MM.1S (cell line): ENCODE data around the gene KCTD10.

Source experiments
- DNase-seq: peaks from one replicate; pipeline ENCODE4 v3.0.0-alpha.2; 2015
- H2AFZ ChIP-seq: fragments of 300-600 bp; sonication (generic); 2 replicates; pipeline ENCODE4 v1.6.0; 2016; ENCODE audit warnings: antibody characterized with exemption, low read length
- H3F3A ChIP-seq: fragments of 300-600 bp; sonication (generic); 2 replicates; pipeline ENCODE4 v1.6.1; 2016; ENCODE audit warnings: mild to moderate bottlenecking, antibody characterized with exemption, low read length, moderate library complexity, mixed read lengths; ENCODE audit not compliant: insufficient read depth
- H3K27ac ChIP-seq: fragments of 300-600 bp; sonication (generic); 2 replicates; pipeline ENCODE4 v1.5.1; 2016; ENCODE audit warnings: mild to moderate bottlenecking, low read length
- H3K27me3 ChIP-seq: fragments of 300-600 bp; sonication (generic); replicated peaks from 2 replicates; pipeline ENCODE4 v1.6.0; 2016; ENCODE audit warnings: low read length; ENCODE audit not compliant: insufficient read depth
- H3K36me3 ChIP-seq: fragments of 300-600 bp; sonication (generic); replicated peaks from 2 replicates; pipeline ENCODE4 v1.6.1; 2016; ENCODE audit warnings: mild to moderate bottlenecking, low read length, mixed read lengths; ENCODE audit not compliant: insufficient read depth
- H3K4me1 ChIP-seq: fragments of 300-600 bp; sonication (generic); 2 replicates; pipeline ENCODE4 v1.6.1; 2016; ENCODE audit warnings: low read length, mixed read lengths
- H3K4me2 ChIP-seq: fragments of 300-600 bp; sonication (generic); 2 replicates; pipeline ENCODE4 v1.6.0; 2016; ENCODE audit warnings: low read depth, low read length
- H3K4me3 ChIP-seq: fragments of 300-600 bp; sonication (generic); 2 replicates; pipeline ENCODE4 v1.5.1; 2016; ENCODE audit warnings: low read length, mixed read lengths
- H3K79me2 ChIP-seq: fragments of 300-600 bp; sonication (generic); 2 replicates; pipeline ENCODE4 v1.6.1; 2016; ENCODE audit warnings: mixed run types, low read length, mixed read lengths
- H3K9ac ChIP-seq: fragments of 300-600 bp; sonication (generic); 2 replicates; pipeline ENCODE4 v1.6.1; 2016; ENCODE audit warnings: low read length, mixed read lengths
- H3K9me2 ChIP-seq: fragments of 300-600 bp; sonication (generic); replicated peaks from 2 replicates; pipeline ENCODE4 v1.6.1; 2016; ENCODE audit warnings: mild to moderate bottlenecking, low read length, mixed read lengths; ENCODE audit not compliant: insufficient read depth
- H3K9me3 ChIP-seq: fragments of 300-600 bp; sonication (generic); replicated peaks from 2 replicates; pipeline ENCODE4 v1.6.1; 2016; ENCODE audit warnings: mild to moderate bottlenecking, low read length, mixed read lengths; ENCODE audit not compliant: insufficient read depth
- H4K20me1 ChIP-seq: fragments of 300-600 bp; sonication (generic); 2 replicates; pipeline ENCODE4 v1.6.1; 2016; ENCODE audit warnings: mild to moderate bottlenecking, low read length, moderate library complexity, mixed read lengths; ENCODE audit not compliant: insufficient read depth
- EZH2 ChIP-seq: fragments of 300-600 bp; sonication (generic); optimal IDR thresholded peaks from 2 replicates; pipeline ENCODE3; 2017; ENCODE audit warnings: low read depth, mild to moderate bottlenecking, antibody characterized with exemption, low read length, mixed read lengths
- EZH2phosphoT487 ChIP-seq: fragments of 300-600 bp; sonication (generic); IDR thresholded peaks from 2 replicates; pipeline ENCODE4 v1.6.1; 2018; ENCODE audit warnings: antibody characterized with exemption, low read length
- TF ChIP-seq, protein P1 (sequence below): fragments of 300-600 bp; sonication (generic); IDR thresholded peaks from 2 replicates; pipeline ENCODE4 v1.5.1; 2016; ENCODE audit warnings: antibody characterized with exemption, low read length, mixed read lengths

KCTD10 gene

DNA sequence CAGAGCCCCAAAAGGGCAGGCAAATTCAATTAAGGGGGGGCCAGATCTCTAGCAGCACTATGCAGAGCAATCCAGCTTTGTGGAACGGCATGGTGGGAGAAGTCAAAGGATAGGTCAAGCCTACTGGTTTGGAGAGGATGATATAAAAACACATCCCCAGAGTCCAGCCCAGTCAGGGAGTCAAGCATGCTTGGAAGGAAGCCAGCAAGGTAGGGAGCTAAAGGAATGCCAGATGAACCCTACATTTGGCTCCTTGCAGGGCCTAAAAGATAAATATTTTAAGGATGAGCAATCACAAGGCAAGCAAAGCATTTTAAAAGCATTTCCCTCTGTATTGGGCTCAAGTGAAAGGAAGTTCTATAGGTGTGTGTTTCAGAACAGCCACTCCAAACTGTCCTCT, 21.4 kb downstream of the KCTD10 start:
- Histone ChIP-seq H3F3A (no peaks in the 10 kb centered on the region), H4K20me1 (no peaks in the 10 kb centered on the region), H3K36me3 (no peaks in the 10 kb centered on the region), H3K27ac (no peak overlapping the region), H3K9me3 (no peaks in the 10 kb centered on the region), H3K79me2 (peaks cover 13% of the 10 kb centered on the region), H3K4me1 (no peaks in the 10 kb centered on the region), H3K27me3 (no peaks in the 10 kb centered on the region), H3K4me3 (no peak overlapping the region), H3K9ac (no peak overlapping the region), H2AFZ (no peak overlapping the region), H3K9me2 (no peaks in the 10 kb centered on the region), H3K4me2 (no peak overlapping the region)
- TF ChIP-seq EZH2 (no peak), EZH2phosphoT487 (no peak)
- TF ChIP-seq, protein P1, sequence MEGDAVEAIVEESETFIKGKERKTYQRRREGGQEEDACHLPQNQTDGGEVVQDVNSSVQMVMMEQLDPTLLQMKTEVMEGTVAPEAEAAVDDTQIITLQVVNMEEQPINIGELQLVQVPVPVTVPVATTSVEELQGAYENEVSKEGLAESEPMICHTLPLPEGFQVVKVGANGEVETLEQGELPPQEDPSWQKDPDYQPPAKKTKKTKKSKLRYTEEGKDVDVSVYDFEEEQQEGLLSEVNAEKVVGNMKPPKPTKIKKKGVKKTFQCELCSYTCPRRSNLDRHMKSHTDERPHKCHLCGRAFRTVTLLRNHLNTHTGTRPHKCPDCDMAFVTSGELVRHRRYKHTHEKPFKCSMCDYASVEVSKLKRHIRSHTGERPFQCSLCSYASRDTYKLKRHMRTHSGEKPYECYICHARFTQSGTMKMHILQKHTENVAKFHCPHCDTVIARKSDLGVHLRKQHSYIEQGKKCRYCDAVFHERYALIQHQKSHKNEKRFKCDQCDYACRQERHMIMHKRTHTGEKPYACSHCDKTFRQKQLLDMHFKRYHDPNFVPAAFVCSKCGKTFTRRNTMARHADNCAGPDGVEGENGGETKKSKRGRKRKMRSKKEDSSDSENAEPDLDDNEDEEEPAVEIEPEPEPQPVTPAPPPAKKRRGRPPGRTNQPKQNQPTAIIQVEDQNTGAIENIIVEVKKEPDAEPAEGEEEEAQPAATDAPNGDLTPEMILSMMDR = no peak
- no peak for DNase-seq

DNA sequence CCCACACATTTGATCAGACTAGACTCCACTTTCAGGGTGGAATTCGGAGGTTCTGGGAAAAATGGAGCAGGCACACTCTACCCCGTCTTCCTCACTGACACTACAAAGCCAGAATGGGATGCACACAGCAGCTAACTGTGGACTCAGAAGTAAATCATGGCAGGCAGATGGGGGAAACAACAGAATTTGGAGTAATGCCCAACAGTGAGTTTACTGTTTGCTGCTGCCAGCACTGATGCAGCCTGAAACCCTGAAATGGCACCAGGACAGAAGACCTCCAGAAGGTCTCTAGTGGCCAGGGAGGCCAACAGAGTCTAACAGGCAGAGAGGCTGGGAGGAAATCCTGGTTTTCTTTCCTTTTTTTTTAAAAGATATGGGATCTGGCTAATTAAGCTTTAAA, 24.6 kb downstream of the KCTD10 start:
- H2AFZ ChIP-seq = no peak overlapping the region

DNA sequence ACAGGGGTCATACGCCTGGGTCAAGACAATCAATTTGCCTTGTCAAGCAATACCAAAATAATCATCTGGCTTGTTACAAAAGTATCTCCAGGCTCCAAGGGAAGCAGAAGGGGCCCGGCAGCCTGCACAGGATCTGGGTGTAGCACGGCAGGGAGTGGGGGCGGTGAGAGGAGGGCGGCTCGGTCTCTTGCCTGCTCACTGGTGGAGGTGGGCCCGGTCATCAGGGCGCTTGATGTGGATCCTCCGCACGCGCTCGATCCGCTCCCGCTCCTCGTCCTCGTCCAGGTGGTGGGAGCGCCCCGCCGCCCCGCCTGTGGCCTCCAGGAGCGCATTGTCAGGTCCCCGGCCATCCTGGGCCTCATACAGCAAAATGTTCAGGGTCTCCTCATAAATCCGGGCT, 25.7 kb downstream of the KCTD10 start:
- H3K79me2 ChIP-seq = no peaks in the 10 kb centered on the region
- TF ChIP-seq, protein P1 = no peak
- TF ChIP-seq EZH2 = no peak
- TF ChIP-seq EZH2phosphoT487 = no peak
- no peaks in the 10 kb centered on the region for H3K9me3 ChIP-seq
- H3K4me2 ChIP-seq = no peak overlapping the region
- H3K36me3 ChIP-seq = no peaks in the 10 kb centered on the region
- no peak overlapping the region for H3K9ac ChIP-seq
- no peak overlapping the region for H3K27ac ChIP-seq
- no peak overlapping the region for H3K4me3 ChIP-seq
- H2AFZ ChIP-seq = no peak overlapping the region
- no peaks in the 10 kb centered on the region for H4K20me1 ChIP-seq
- no peaks in the 10 kb centered on the region for H3K9me2 ChIP-seq
- no peak for DNase-seq
- no peaks in the 10 kb centered on the region for H3K27me3 ChIP-seq
- no peaks in the 10 kb centered on the region for H3F3A ChIP-seq
- H3K4me1 ChIP-seq = no peaks in the 10 kb centered on the region

More for the DNA sequence above, 24.6 kb downstream of the KCTD10 start:
- Histone ChIP-seq H3K9ac (no peak overlapping the region), H3K4me1 (no peaks in the 10 kb centered on the region), H3K4me2 (no peak overlapping the region), H4K20me1 (no peaks in the 10 kb centered on the region), H3K9me2 (no peaks in the 10 kb centered on the region), H3K9me3 (no peaks in the 10 kb centered on the region), H3K36me3 (no peaks in the 10 kb centered on the region), H3F3A (no peaks in the 10 kb centered on the region), H3K27me3 (no peaks in the 10 kb centered on the region), H3K27ac (no peak overlapping the region), H3K4me3 (no peak overlapping the region), H3K79me2 (no peaks in the 10 kb centered on the region)
- TF ChIP-seq EZH2phosphoT487 (no peak), EZH2 (no peak)
- TF ChIP-seq, protein P1 = no peak
- DNase-seq = no peak
